ENCODE data around the gene TSC22D4.
"Not testable (repeated sequence)": the region's sequence is repeated elsewhere in the genome, so short reads cannot be mapped to it uniquely, and the experiment has no call there.

Gene TSC22D4

GRCh38 chr7:100472121-100472851 is 6.7 kb downstream of the TSC22D4 start:
- DNase-seq = no peak

DNA sequence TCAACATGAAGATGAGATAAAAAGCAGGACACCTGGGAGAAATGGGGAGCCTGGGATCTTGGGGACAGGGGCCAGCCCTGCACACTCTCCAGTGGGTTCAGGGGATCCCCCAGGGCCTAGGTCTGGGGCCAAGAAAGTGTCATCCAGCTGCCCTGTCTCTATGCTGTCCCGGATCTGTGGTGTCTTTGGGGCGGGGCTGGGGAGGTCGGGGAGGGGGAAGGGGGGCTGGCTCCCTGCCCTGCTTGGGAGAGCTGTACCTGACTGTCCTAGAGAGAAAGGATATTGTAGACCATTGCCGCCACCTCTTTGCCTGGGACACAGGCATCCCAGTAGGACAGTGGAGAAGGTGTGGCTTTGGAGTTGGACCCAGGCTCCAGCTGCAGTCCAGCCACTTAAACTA is 8.0 kb downstream of the TSC22D4 start:
- no peak for DNase-seq

DNA sequence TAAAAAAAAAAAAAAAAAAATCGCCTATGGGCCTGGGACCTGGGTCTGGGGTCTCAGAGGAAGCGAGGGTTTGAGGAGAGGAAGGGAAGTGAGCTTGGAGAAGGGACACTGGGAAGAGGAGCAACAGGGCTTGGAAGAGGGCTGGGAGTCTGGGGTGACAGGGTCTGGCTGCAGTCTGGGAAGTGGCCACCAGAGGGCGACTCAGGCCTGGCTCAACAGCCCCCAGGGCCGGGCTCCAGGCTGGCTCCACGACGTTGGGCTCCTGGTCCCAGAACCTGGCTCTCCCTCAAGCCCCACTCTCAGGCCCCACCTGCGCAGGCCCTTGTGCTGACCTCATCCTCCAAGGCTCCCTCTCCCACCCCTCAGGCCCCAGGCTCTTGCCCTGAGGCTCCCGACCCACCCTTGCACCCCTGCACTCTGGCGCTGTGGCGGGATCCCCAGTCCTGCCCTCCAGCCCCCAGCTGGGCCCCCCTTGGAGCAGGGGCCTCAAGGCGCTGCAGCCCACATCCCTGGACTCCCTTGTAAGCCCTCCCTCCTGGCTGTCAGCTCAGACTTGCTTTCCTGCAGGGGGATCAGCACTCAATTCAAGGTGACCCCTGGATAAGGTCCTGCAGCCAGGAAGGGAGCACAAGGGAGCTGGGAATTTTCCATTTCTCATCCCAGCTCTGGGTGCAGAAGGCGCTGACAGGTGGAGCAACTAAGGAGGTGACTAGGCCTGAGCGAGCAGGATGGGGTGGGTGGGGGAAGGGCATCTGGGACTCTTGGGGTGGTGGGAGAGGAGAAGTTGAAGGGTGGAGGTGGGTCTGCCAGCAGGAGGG is 9.6 kb downstream of the TSC22D4 start:
- DNase-seq = peak; percentile 85

- no peak for DNase-seq
Observed at GRCh38 chr7:100467638-100468373, 11.2 kb downstream of the TSC22D4 start.

- DNase-seq = no peak
Observed at GRCh38 chr7:100466653-100467605, 12.1 kb downstream of the TSC22D4 start.

DNA sequence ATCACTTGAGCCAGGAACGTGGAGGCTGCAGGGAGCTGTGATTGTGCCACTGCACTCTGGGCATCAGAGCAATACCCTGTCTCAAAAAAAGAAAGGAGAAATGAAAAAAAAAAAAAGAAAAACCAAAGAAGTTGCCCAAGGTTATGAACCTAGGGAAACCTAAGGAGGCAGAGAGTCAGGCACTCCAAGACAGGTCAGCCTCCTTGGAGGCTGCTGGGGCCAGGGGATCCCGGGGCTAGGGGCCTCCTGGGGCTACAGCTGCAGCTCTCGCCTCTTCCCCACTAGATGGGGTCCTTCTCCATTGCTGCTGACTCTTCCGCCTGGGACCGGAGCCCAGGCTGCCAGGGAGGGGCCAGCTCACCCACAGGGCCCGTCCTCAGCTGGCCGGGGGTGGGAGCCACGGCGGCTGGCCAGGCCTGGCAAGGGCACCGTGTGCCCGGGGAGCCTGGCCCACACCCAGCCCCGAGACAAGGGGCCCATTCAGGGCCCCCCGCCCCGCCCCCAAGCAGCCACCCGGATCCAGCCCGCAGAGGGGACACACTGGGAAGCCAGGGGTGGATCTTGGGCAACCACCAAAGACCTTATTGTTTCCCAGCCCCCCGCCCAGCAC is 13.2 kb downstream of the TSC22D4 start:
- DNase-seq = peak; percentile 57

- no peak for DNase-seq
Observed at GRCh38 chr7:100465299-100465698, 13.7 kb downstream of the TSC22D4 start.

GRCh38 chr7:100464791-100465190 is 14.2 kb downstream of the TSC22D4 start:
- no peak for DNase-seq

- no peak for DNase-seq
Observed at GRCh38 chr7:100464210-100464660, 14.8 kb downstream of the TSC22D4 start, which contains the start of gene SPACDR. TSS of gene SPACDR (minus strand) at chr7:100464260. CDS start at chr7:100464025, 235 bp downstream.

GRCh38 chr7:100457033-100457432 is 22.0 kb downstream of the TSC22D4 start:
- no peak for DNase-seq

- DNase-seq = no peak
Observed at GRCh38 chr7:100456562-100456961, 22.5 kb downstream of the TSC22D4 start.

DNA sequence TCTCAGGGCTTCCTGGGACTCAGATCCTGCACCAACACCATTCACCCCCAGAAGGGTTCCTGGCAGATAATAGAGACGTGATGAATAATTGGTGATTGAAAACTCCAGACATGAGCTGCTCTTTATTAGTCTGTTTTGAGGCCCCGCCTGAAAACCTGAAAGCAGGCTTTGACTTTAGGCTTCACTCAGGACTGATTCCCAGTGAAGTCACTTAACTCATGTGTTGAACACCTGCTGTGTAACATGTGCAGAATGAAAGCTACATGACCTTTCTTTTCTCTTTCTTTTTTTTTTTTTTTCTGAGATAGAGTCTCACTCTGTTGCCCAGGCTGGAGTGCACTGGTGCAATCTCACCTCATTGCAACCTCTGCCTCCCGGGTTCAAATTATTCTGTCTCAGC is 23.8 kb downstream of the TSC22D4 start:
- no peak for DNase-seq

- DNase-seq = not testable (repeated sequence)
Observed at GRCh38 chr7:100453854-100454253, 25.2 kb downstream of the TSC22D4 start.

- DNase-seq = no peak
Observed at GRCh38 chr7:100452513-100452912, 26.5 kb downstream of the TSC22D4 start.

DNA sequence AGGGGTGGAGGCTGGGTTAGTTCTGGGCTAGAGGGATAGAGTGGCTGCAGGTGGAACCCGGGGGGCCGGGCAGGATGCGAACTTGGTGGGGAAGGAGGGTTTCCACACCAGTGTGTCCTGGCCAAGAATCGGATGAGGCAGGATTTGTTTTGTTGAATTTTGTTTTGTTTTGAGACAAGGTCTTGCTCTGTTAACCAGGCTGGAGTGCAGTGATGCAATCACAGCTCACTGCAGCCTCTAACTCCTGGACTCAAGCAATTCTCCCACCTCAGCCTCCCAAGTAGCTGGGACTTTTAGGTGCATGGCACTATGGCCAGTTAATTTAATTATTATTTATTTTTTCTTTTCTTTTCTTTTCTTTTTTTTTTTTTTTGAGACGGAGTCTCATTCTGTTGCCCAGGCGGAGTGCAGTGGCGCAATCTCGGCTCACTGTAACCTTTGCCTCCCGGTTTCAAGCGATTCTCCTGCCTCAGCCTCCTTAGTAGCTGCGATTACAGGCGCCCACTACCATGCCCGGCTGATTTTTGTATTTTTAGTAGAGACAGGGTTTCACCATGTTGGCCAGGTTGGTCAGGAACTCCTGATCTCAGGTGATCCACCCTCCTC is 29.7 kb downstream of the TSC22D4 start:
- DNase-seq = no peak

GRCh38 chr7:100447363-100447762 is 31.7 kb downstream of the TSC22D4 start:
- DNase-seq = not testable (repeated sequence)

DNA sequence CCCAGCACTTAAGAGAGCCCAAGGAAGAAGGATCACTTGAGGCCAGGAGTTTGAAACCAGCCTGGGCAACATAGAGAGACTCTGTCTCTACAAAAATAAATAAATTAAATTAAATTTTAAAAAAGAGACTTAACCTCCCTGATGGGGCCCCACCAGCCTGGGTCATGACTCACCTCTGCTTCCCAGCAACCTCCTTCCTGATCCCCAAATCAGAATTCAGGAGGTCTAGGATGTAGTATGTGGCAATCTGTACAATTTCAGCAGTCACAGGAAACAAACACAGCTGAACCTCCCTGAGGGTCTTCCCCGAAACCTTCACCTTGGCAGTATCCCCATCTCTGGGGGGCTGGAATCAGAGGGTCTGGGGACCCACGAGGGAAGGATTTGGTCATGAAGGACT is 33.0 kb downstream of the TSC22D4 start:
- DNase-seq = no peak

- DNase-seq = peak; percentile 78
Observed at GRCh38 chr7:100444311-100445278, 34.4 kb downstream of the TSC22D4 start.

GRCh38 chr7:100443096-100443840 is 35.7 kb downstream of the TSC22D4 start:
- no peak for DNase-seq

Data from suppressor macrophage treated with lipopolysaccharide for 4 hours (primary cell).